ENCODE results near the gene DLG5.
A peak's percentile ranks its signal among the peaks of the same experiment; 100 is the strongest.

The DLG5 gene

GRCh38 chr10:77841711-77842375 is 84.7 kb downstream of the DLG5 start:
- no peak for DNase-seq (ENCODE audit: low spot score)

GRCh38 chr10:77840636-77841035 is 85.9 kb downstream of the DLG5 start:
- no peak for DNase-seq (ENCODE audit: low spot score)

- no peak for DNase-seq (ENCODE audit: low spot score)
Observed at GRCh38 chr10:77837925-77838595, 88.5 kb downstream of the DLG5 start.

GRCh38 chr10:77837248-77837924 is 89.2 kb downstream of the DLG5 start:
- peak; percentile 73 for DNase-seq (ENCODE audit: low spot score)

GRCh38 chr10:77836299-77836820 is 90.2 kb downstream of the DLG5 start:
- peak; percentile 78 for DNase-seq (ENCODE audit: low spot score)

GRCh38 chr10:77835669-77836086 is 90.9 kb downstream of the DLG5 start:
- no peak for DNase-seq (ENCODE audit: low spot score)

- DNase-seq (ENCODE audit: low spot score) = no peak
Observed at GRCh38 chr10:77834943-77835668, 91.4 kb downstream of the DLG5 start.

- DNase-seq (ENCODE audit: low spot score) = no peak
Observed at GRCh38 chr10:77834540-77834939, 92.0 kb downstream of the DLG5 start.

- DNase-seq (ENCODE audit: low spot score) = no peak
Observed at GRCh38 chr10:77833792-77834191, 92.8 kb downstream of the DLG5 start.

GRCh38 chr10:77833225-77833624 is 93.3 kb downstream of the DLG5 start:
- DNase-seq (ENCODE audit: low spot score) = no peak

- peak; percentile 62 for DNase-seq (ENCODE audit: low spot score)
Observed at GRCh38 chr10:77832238-77832637, 94.3 kb downstream of the DLG5 start.

GRCh38 chr10:77829356-77829755 is 97.2 kb downstream of the DLG5 start:
- no peak for DNase-seq (ENCODE audit: low spot score)

- DNase-seq (ENCODE audit: low spot score) = no peak
Observed at GRCh38 chr10:77828377-77828776, 98.2 kb downstream of the DLG5 start.

GRCh38 chr10:77827366-77827765 is 99.2 kb downstream of the DLG5 start:
- DNase-seq (ENCODE audit: low spot score) = no peak

GRCh38 chr10:77825965-77826364 is 100.6 kb downstream of the DLG5 start:
- DNase-seq (ENCODE audit: low spot score) = no peak

GRCh38 chr10:77824908-77825307 is 101.6 kb downstream of the DLG5 start:
- no peak for DNase-seq (ENCODE audit: low spot score)

GRCh38 chr10:77823811-77824542 is 102.6 kb downstream of the DLG5 start:
- DNase-seq (ENCODE audit: low spot score) = no peak

GRCh38 chr10:77821551-77821950 is 105.0 kb downstream of the DLG5 start:
- no peak for DNase-seq (ENCODE audit: low spot score)

GRCh38 chr10:77821036-77821435 is 105.5 kb downstream of the DLG5 start:
- no peak for DNase-seq (ENCODE audit: low spot score)

GRCh38 chr10:77820349-77820748 is 106.2 kb downstream of the DLG5 start:
- no peak for DNase-seq (ENCODE audit: low spot score)
